Small intestine (tissue), 7 donors: ENCODE measurements around the gene NOTCH2. TPM values are rescaled to one million over a fixed set of nuclear protein-coding genes. Genes with fewer than 3 reads are reported as not detected.
"Not testable (repeated sequence)": the region's sequence is repeated elsewhere in the genome, so short reads cannot be mapped to it uniquely, and the experiment has no call there.

Experiments used
- DNase-seq, 2 donors: peaks; one replicate each; pipeline versions ENCODE4 v3.0.0 to v3.0.0-alpha.2; 2013
- FAIRE-seq: peaks from 2 replicates; lab custom pipeline; 2012; peaks lifted over from hg19 to GRCh38; lab: Jason Lieb, UNC
- H3K27ac ChIP-seq, 3 donors: one replicate each; pipeline ENCODE4 v1.5.1; 2013; ENCODE audit warnings: low read length in 2 of 3, mild to moderate bottlenecking in 2 of 3, control low read depth in 1 of 3, inconsistent platforms in 1 of 3, low read depth in 1 of 3, moderate library complexity in 1 of 3
- H3K27me3 ChIP-seq, 3 donors: one replicate each; pipeline ENCODE4 v1.6.1; 2013; ENCODE audit warnings: low read length in 3 of 3, inconsistent platforms in 1 of 3; ENCODE audit not compliant: control insufficient read depth in 3 of 3, insufficient read depth in 3 of 3
- H3K36me3 ChIP-seq, 3 donors: one replicate each; pipeline ENCODE4 v1.6.1; 2013; ENCODE audit warnings: low read length in 3 of 3, inconsistent platforms in 1 of 3, low read depth in 1 of 3, mild to moderate bottlenecking in 1 of 3, moderate library complexity in 1 of 3; ENCODE audit not compliant: control insufficient read depth in 3 of 3, insufficient read depth in 2 of 3
- H3K4me1 ChIP-seq, 3 donors: one replicate each; pipeline ENCODE4 v1.6.1; 2013; ENCODE audit warnings: low read length in 2 of 3, inconsistent platforms in 1 of 3, low read depth in 1 of 3, mild to moderate bottlenecking in 1 of 3, moderate library complexity in 1 of 3; ENCODE audit not compliant: control insufficient read depth in 3 of 3, insufficient read depth in 2 of 3
- H3K4me3 ChIP-seq, 3 donors: one replicate each; pipeline ENCODE4 v1.5.1; 2013; ENCODE audit warnings: low read length in 3 of 3, control low read depth in 1 of 3, inconsistent platforms in 1 of 3, low read depth in 1 of 3, mild to moderate bottlenecking in 1 of 3, moderate library complexity in 1 of 3
- H3K9me3 ChIP-seq, 2 donors: one replicate each; pipeline ENCODE4 v1.6.1; 2013; ENCODE audit warnings: low read depth in 1 of 2, low read length in 1 of 2; ENCODE audit not compliant: control insufficient read depth in 2 of 2, insufficient read depth in 1 of 2
- WGBS, 3 donors: extraction: QIAGEN DNeasy Blood & Tissue Kit; methylation state at CpG; one replicate each; pipeline ENCODE4 v1.1.7; 2013; 5-methylcytosine and 5-hydroxymethylcytosine counted together
- polyA plus RNA-seq, 4 donors: library from polyadenylated mRNA; stranded (reverse) in 3 of 4; unstranded in 1 of 4; fragments of 200-250 nt in 3 of 4; fragments of 120-200 nt in 1 of 4; gene quantifications; one replicate each; pipeline versions ENCODE4 v1.2.1 to v1.2.3, GENCODE V29; 2013
- donor health status: healthy with polysubstance abuse.
- donor health status: control.
- donor health status: control.
- donor health status: Bipolar disorder and iron deficiency.
- donor health status: healthy.

NOTCH2 gene
- polyA plus RNA-seq, 4 donors, result 0.54 to 19.2 (median 4.5) TPM

GRCh38 chr1:120109180-120109579 lies 39.7 kb upstream of the NOTCH2 start:
- H3K27me3 ChIP-seq, H3K36me3 ChIP-seq, H3K4me1 ChIP-seq, H3K4me3 ChIP-seq, DNase-seq, FAIRE-seq, H3K27ac ChIP-seq, H3K9me3 ChIP-seq: not testable (repeated sequence)
- WGBS, 3 donors, result 85 to 90% (median 89%) methylated on average over 4 to 9 of the region's 10 CpGs

- WGBS, 3 donors, result 77 to 80% (median 78%) methylated on average over 1 of the region's 2 CpGs
- H3K27ac ChIP-seq, H3K4me3 ChIP-seq, H3K36me3 ChIP-seq, H3K9me3 ChIP-seq, H3K4me1 ChIP-seq, DNase-seq, H3K27me3 ChIP-seq, FAIRE-seq: not testable (repeated sequence)
These were observed 35.8 kb upstream of the NOTCH2 start for GRCh38 chr1:120105288-120105687.

- FAIRE-seq, H3K4me3 ChIP-seq, H3K27me3 ChIP-seq, H3K4me1 ChIP-seq, DNase-seq, H3K36me3 ChIP-seq, H3K27ac ChIP-seq, H3K9me3 ChIP-seq: not testable (repeated sequence)
- no CpG with 5 or more reads among the region's 3 CpGs for WGBS, 3 donors
These were observed 34.3 kb upstream of the NOTCH2 start for GRCh38 chr1:120103768-120104167.

GRCh38 chr1:120101593-120101992 lies 32.1 kb upstream of the NOTCH2 start:
- H3K4me3 ChIP-seq, H3K9me3 ChIP-seq, H3K4me1 ChIP-seq, H3K27me3 ChIP-seq, H3K27ac ChIP-seq, H3K36me3 ChIP-seq, FAIRE-seq, DNase-seq: not testable (repeated sequence)
- WGBS, 3 donors, result 83 to 96% methylated on average over 1 of the region's 1 CpG; no CpG with 5 or more reads in 1 of the 3 donors

- not testable (repeated sequence) for H3K9me3 ChIP-seq, H3K4me1 ChIP-seq, FAIRE-seq, H3K27ac ChIP-seq, H3K36me3 ChIP-seq, DNase-seq, H3K4me3 ChIP-seq, H3K27me3 ChIP-seq
- 11 to 45% (median 18%) methylated on average over 1 of the region's 1 CpG for WGBS, 3 donors
These were observed 31.1 kb upstream of the NOTCH2 start for GRCh38 chr1:120100590-120100989.

- not testable (repeated sequence) for H3K27ac ChIP-seq, DNase-seq, H3K4me1 ChIP-seq, H3K9me3 ChIP-seq, H3K36me3 ChIP-seq, FAIRE-seq, H3K27me3 ChIP-seq, H3K4me3 ChIP-seq
- WGBS, 3 donors, result 69 to 100% (median 87%) methylated on average over 1 of the region's 6 CpGs
These were observed 29.7 kb upstream of the NOTCH2 start for GRCh38 chr1:120098986-120099759.

GRCh38 chr1:120096981-120097545 lies 27.6 kb upstream of the NOTCH2 start:
- not testable (repeated sequence) for H3K9me3 ChIP-seq, FAIRE-seq, H3K4me3 ChIP-seq, H3K27ac ChIP-seq, H3K4me1 ChIP-seq, H3K27me3 ChIP-seq, DNase-seq, H3K36me3 ChIP-seq
- WGBS, 3 donors, result 28 to 55% (median 37%) methylated on average over 1 of the region's 1 CpG

GRCh38 chr1:120093548-120094181 lies 24.2 kb upstream of the NOTCH2 start:
- 53 to 80% (median 79%) methylated on average over 1 to 2 of the region's 4 CpGs for WGBS, 3 donors
- not testable (repeated sequence) for H3K4me3 ChIP-seq, FAIRE-seq, H3K4me1 ChIP-seq, H3K27ac ChIP-seq, H3K9me3 ChIP-seq, DNase-seq, H3K27me3 ChIP-seq, H3K36me3 ChIP-seq
